Measurements from ENCODE around the gene STK25.

Gene STK25

DNA sequence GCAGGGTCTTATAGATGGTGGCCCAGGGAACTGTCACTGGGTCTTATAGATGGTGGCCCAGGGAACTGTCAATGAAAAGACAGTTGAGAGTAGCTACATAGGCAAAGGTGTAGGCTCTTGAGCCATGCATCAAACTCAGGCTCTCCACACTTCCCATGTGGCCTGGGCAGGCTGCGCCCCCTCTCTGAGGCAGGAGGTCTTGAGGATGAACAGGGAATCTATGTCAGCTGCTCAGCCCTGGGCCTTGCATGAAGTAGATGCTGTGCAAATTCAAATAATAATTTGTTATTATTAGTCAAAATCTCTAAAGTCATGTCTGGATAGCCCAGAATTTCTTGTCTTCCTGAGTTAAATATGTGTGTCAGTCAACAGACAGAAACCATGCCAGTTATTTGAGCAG lies 26.7 kb downstream of the STK25 start:
- TF ChIP-seq, protein P1, sequence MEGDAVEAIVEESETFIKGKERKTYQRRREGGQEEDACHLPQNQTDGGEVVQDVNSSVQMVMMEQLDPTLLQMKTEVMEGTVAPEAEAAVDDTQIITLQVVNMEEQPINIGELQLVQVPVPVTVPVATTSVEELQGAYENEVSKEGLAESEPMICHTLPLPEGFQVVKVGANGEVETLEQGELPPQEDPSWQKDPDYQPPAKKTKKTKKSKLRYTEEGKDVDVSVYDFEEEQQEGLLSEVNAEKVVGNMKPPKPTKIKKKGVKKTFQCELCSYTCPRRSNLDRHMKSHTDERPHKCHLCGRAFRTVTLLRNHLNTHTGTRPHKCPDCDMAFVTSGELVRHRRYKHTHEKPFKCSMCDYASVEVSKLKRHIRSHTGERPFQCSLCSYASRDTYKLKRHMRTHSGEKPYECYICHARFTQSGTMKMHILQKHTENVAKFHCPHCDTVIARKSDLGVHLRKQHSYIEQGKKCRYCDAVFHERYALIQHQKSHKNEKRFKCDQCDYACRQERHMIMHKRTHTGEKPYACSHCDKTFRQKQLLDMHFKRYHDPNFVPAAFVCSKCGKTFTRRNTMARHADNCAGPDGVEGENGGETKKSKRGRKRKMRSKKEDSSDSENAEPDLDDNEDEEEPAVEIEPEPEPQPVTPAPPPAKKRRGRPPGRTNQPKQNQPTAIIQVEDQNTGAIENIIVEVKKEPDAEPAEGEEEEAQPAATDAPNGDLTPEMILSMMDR (IDR thresholded peaks at IDR 0.05; ENCODE audit: low read depth, low read length) = no peak
- DNase-seq (ENCODE audit: extremely low read depth, low read depth) = no peak

DNA sequence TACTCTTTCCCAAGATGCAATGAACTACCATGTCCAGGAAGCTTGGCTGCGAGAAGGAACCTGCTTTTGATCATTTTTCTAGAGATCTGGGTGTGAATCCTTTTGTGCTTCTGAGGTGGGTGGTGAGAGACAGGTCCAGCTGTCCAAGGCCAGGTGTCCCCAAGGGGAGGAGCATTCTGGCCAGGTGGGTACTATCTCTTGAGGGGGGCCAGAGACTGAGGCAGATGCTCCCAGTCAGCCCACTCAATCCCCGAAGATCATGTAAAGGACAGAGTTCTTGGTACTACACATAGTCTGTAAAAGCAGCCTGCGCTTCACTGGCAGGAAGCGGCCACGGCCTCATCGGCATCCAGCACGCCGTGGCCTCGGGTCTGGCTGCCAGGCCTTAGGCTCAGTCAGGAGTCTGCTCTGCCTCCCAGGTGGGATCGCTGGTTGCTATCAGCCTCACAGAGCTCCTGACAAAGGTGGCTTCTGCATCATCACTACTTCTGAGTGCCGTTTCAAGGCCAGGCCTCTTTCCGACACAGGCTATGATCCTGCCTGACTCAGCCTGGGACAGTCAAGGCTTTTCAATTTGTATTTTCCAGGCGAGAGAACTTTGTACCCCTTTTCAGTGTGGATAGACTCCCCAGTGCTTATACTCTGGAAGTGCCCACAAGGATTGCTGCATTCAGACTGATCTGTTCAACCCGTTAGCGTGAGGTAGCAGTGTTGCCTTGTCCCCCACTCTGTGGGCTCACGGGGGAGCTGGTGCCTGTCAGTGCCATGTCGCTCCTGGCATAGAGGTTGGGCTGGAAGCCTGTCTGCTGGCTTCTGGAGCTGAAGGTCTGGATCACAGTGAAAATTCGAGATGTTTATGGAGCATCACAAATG lies 29.1 kb downstream of the STK25 start:
- DNase-seq (ENCODE audit: extremely low read depth, low read depth) = no peak
- TF ChIP-seq, protein P1 (IDR thresholded peaks at IDR 0.05; ENCODE audit: low read depth, low read length) = no peak

DNA sequence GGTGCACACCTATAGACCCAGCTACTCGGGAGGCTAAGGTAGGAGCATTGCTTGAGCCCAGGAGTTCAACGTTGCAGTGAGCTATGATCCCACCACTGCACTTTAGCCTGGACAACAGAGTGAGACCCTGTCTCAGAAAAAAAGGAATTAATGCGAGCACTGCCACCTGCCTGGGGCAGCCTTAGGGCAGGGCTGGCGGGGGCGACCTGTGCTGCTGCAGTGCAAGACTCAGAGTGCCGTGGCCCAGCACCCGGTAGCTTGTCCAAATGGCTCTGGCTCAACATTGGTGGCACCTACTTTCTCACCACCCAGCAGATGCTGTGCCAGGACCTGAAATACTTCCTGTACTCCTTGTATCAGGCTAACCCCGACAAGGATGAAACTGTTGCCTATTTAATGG lies 30.2 kb downstream of the STK25 start:
- no peak for DNase-seq (ENCODE audit: extremely low read depth, low read depth)
- TF ChIP-seq, protein P1 (IDR thresholded peaks at IDR 0.05; ENCODE audit: low read depth, low read length) = no peak

DNA sequence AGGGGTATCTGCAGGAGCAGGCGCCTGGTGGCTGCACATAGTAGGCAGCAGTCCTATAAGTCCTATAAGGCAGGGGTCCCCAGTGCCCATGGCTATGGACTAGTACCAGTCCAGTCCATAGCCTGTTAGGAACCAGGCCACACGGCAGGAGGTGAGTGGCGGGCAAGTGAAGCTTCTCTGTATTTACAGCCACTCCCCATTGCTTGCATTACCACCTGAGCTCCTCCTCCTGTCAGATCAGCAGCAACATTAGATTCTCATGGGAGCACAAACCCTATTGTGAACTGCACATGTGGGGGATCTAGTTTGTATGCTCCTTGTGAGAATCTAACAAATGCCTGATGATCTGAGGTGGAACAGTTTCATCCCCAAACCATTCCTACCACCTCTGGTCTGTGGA lies 33.1 kb downstream of the STK25 start:
- DNase-seq (ENCODE audit: extremely low read depth, low read depth) = no peak
- TF ChIP-seq, protein P1 (IDR thresholded peaks at IDR 0.05; ENCODE audit: low read depth, low read length) = no peak

DNA sequence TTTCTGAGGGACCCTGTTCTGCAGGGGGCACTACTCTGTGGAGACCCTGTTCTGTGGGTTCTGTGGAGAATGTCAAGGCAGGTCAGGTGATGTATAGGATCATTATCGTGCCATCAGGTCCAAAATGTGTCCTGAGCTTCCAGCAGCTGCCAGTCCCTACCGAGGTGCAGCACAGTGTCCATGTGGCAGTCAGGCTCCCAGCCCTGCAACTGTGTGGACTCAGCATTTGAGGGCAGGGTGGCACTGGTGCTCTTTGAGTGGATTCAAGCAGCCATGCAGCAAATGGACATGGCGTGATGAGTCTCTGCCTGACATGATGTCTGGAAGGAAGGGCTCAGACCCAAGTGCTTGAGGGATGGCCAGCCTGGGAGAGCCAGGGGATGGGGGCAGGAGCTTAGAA lies 35.0 kb downstream of the STK25 start:
- DNase-seq (ENCODE audit: extremely low read depth, low read depth) = no peak
- TF ChIP-seq, protein P1 (IDR thresholded peaks at IDR 0.05; ENCODE audit: low read depth, low read length) = no peak

DNA sequence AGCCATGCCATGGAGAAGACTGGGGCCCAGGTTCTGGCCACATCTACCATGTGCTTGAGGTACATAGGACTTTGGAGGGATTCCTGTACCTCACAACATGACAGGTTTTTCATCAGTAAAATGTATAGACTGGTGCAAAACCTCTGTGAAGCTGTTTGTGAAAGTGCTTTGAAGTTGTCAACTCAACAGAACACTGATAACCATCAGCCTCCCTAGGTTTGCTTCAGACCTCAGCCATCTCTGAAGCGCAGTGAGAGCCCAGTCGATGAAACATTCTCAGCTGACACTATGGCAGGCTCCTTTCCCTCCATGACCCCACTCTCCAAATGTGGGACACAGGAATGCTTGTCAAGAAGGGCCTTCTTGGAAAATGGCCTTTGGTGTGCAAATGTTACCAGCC lies 38.6 kb downstream of the STK25 start:
- DNase-seq (ENCODE audit: extremely low read depth, low read depth) = no peak
- TF ChIP-seq, protein P1 (IDR thresholded peaks at IDR 0.05; ENCODE audit: low read depth, low read length) = no peak

DNA sequence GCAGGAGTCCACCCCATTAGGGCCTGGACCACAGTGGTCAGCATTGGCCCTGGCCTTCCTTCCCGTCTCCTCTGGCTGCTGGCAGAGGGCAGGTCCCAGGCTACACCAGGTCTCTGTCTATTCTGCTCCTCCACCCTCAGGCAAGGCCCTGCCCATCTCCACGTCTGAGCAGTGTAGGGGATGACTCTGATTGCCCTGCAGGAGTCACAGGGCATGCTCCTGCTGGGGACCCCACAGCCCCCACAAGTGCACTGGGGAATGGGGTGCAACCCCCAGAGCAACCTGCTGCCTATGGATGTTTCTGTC lies 40.0 kb downstream of the STK25 start:
- DNase-seq (ENCODE audit: extremely low read depth, low read depth) = no peak
- TF ChIP-seq, protein P1 (IDR thresholded peaks at IDR 0.05; ENCODE audit: low read depth, low read length) = no peak

Data from AG09319 (cell line).